Mesenchymal stem cell (in vitro differentiated cells and primary cell): ENCODE results near the gene MED12L.
A peak's percentile ranks its signal among the peaks of the same experiment; 100 is the strongest.

Experiments
- DNase-seq: peaks from one replicate; pipeline ENCODE4 v3.0.0-alpha.2; 2013
- H2AFZ ChIP-seq: one replicate; pipeline ENCODE4 v1.6.1; 2013; ENCODE audit warnings: low read depth, mild to moderate bottlenecking, control low read depth, inconsistent platforms, low read length, moderate library complexity
- H2AK5ac ChIP-seq: 2 replicates; pipeline ENCODE4 v1.6.1; 2013; ENCODE audit warnings: low read length, moderate library complexity, mild to moderate bottlenecking, inconsistent platforms; ENCODE audit not compliant: severe bottlenecking
- H2BK120ac ChIP-seq: one replicate; pipeline ENCODE4 v1.6.1; 2013; ENCODE audit warnings: low read depth, mild to moderate bottlenecking, inconsistent platforms, low read length, moderate library complexity
- H2BK12ac ChIP-seq, 2 experiments: one replicate each; pipeline ENCODE4 v1.6.1; 2013; ENCODE audit warnings: inconsistent platforms in 2 of 2, low read length in 2 of 2, mild to moderate bottlenecking in 2 of 2, moderate library complexity in 2 of 2, control low read depth in 1 of 2
- H2BK15ac ChIP-seq: one replicate; pipeline ENCODE4 v1.6.1; 2013; ENCODE audit warnings: mild to moderate bottlenecking, low read depth, inconsistent platforms; ENCODE audit not compliant: poor library complexity, severe bottlenecking
- H2BK5ac ChIP-seq: 2 replicates; pipeline ENCODE4 v1.6.1; 2013; ENCODE audit warnings: low read depth, mild to moderate bottlenecking, low read length, control low read depth, inconsistent platforms; ENCODE audit not compliant: poor library complexity, severe bottlenecking
- H3K14ac ChIP-seq, 2 experiments: one replicate each; pipeline ENCODE4 v1.6.1; 2013; ENCODE audit warnings: inconsistent platforms in 2 of 2, low read length in 2 of 2, control low read depth in 1 of 2, mild to moderate bottlenecking in 1 of 2, moderate library complexity in 1 of 2
- H3K18ac ChIP-seq, 2 experiments: one replicate each; pipeline ENCODE4 v1.6.1; 2013; ENCODE audit warnings: inconsistent platforms in 2 of 2, low read length in 2 of 2, control low read depth in 1 of 2, low read depth in 1 of 2, mild to moderate bottlenecking in 1 of 2
- H3K23ac ChIP-seq, 2 experiments: one replicate each; pipeline ENCODE4 v1.6.1; 2013; ENCODE audit warnings: inconsistent platforms in 2 of 2, low read length in 2 of 2, mild to moderate bottlenecking in 2 of 2, moderate library complexity in 2 of 2, control low read depth in 1 of 2
- H3K27ac ChIP-seq: 2 replicates; pipeline ENCODE4 v1.5.1; 2013; ENCODE audit warnings: mild to moderate bottlenecking, moderate library complexity, low read length, control low read depth, inconsistent platforms; ENCODE audit not compliant: poor library complexity, severe bottlenecking
- H3K27me3 ChIP-seq, 2 experiments: 2 replicates each; pipeline versions ENCODE4 v1.6.1 to v1.7.0; 2013; ENCODE audit warnings: low read length in 2 of 2, mild to moderate bottlenecking in 2 of 2, moderate library complexity in 2 of 2, control low read depth in 1 of 2, inconsistent platforms in 1 of 2; ENCODE audit not compliant: control insufficient read depth in 1 of 2, insufficient read depth in 1 of 2
- H3K36me3 ChIP-seq, 2 experiments: 2 replicates each; pipeline versions ENCODE4 v1.6.1 to v1.7.0; 2013; ENCODE audit warnings: low read length in 2 of 2, control low read depth in 1 of 2, inconsistent platforms in 1 of 2, low read depth in 1 of 2, mild to moderate bottlenecking in 1 of 2; ENCODE audit not compliant: insufficient read depth in 2 of 2, control insufficient read depth in 1 of 2
- H3K4ac ChIP-seq, 2 experiments: one replicate each; pipeline ENCODE4 v1.6.1; 2013; ENCODE audit warnings: inconsistent platforms in 2 of 2, low read length in 2 of 2, mild to moderate bottlenecking in 2 of 2, moderate library complexity in 2 of 2, control low read depth in 1 of 2, low read depth in 1 of 2
- H3K4me1 ChIP-seq: 2 replicates; pipeline ENCODE4 v1.6.1; 2013; ENCODE audit warnings: low read depth, low read length, control low read depth; ENCODE audit not compliant: control insufficient read depth, insufficient read depth
- H3K4me2 ChIP-seq: 2 replicates; pipeline ENCODE4 v1.6.1; 2013; ENCODE audit warnings: low read length, mild to moderate bottlenecking, inconsistent platforms; ENCODE audit not compliant: poor library complexity, severe bottlenecking
- H3K4me3 ChIP-seq, 2 experiments: 2 replicates each; pipeline versions ENCODE4 v1.5.1 to v1.7.0; 2013; ENCODE audit warnings: low read length in 2 of 2, mild to moderate bottlenecking in 2 of 2, control low read depth in 1 of 2, low read depth in 1 of 2; ENCODE audit not compliant: insufficient read depth in 1 of 2
- H3K79me1 ChIP-seq: replicated peaks from 2 replicates; pipeline ENCODE4 v1.6.1; 2013; ENCODE audit warnings: mild to moderate bottlenecking, control low read depth, low read length, inconsistent platforms; ENCODE audit not compliant: poor library complexity, severe bottlenecking
- H3K9ac ChIP-seq: 2 replicates; pipeline ENCODE4 v1.7.0; 2013; ENCODE audit warnings: mild to moderate bottlenecking, low read length, moderate library complexity
- H3K9me3 ChIP-seq: 2 replicates; pipeline ENCODE4 v1.7.0; 2013; ENCODE audit warnings: mild to moderate bottlenecking, low read length; ENCODE audit not compliant: control insufficient read depth
- H4K8ac ChIP-seq: one replicate; pipeline ENCODE4 v1.6.1; 2013; ENCODE audit warnings: inconsistent platforms, mild to moderate bottlenecking, low read length, moderate library complexity
- H4K91ac ChIP-seq: one replicate; pipeline ENCODE4 v1.6.1; 2013; ENCODE audit warnings: mild to moderate bottlenecking, low read length, inconsistent platforms
- WGBS: methylation state at CpG from one replicate; pipeline ENCODE4 v1.1.7; 2013; ENCODE audit warnings: mixed read lengths; 5-methylcytosine and 5-hydroxymethylcytosine counted together

MED12L gene

DNA sequence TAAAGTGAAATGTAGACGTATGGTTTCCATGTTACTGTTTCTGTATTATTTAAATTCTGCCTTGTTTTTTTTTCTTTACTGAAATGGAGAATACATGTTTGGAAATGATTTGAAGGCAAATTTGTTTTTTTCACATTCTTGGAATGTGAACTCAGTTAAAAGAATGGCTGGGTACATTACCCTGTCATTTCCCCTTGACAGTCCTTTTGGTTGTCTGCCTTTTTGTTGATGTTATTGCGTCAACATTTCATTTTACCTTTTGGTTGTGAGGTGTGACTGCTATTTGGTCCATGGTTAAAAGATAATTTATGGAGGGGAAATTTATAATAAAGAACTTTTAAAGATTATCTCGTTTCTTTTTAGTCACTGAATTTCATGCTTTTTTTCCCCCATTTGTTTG lies 120.7 kb downstream of the MED12L start:
- Histone ChIP-seq H3K4me1 (peaks cover 4% of the 10 kb centered on the region), H3K23ac (no peak overlapping the region), H2AFZ (no peak overlapping the region), H2BK120ac (no peak overlapping the region), H3K4me3 (no peak overlapping the region), H3K18ac (no peak overlapping the region), H3K4ac (no peak overlapping the region), H3K36me3 (no peaks in the 10 kb centered on the region), H2BK15ac (no peak overlapping the region), H4K8ac (no peak overlapping the region), H3K4me2 (no peak overlapping the region), H3K27ac (no peak overlapping the region), H3K79me1 (no peaks in the 10 kb centered on the region), H3K14ac (no peak overlapping the region), H4K91ac (no peak overlapping the region), H3K27me3 (no peaks in the 10 kb centered on the region), H2BK5ac (no peak overlapping the region), H2AK5ac (no peak overlapping the region), H3K9me3 (no peaks in the 10 kb centered on the region), H2BK12ac (no peak overlapping the region), H3K9ac (no peak overlapping the region)
- whole genome bisulfite sequencing: 92% methylated on average over 2 of the region's 3 CpGs
- DNase-seq: no peak

DNA sequence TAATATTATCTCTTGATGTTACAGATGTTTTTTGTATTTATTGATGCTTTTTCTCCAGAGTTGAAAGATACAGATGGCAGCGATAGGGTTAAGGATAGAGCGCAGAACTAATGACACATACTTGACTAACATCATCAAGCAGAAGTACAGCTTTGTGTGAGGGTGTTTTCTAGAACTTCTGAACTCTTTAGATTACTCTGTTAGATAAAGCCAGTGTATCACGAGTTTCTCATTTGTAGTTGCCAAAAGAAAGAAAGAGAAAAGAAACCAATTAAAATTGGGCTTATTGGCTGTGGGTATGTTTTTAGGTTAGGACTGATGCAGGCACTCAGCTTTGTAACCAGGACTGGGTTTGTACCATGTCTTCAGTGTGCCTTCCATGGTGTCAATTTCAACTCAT lies 124.2 kb downstream of the MED12L start:
- H2AFZ ChIP-seq: no peak overlapping the region
- no peak overlapping the region for H3K18ac ChIP-seq
- H3K36me3 ChIP-seq: no peaks in the 10 kb centered on the region
- H3K79me1 ChIP-seq: no peaks in the 10 kb centered on the region
- H3K9me3 ChIP-seq: no peaks in the 10 kb centered on the region
- H3K23ac ChIP-seq: no peak overlapping the region
- no peak overlapping the region for H2BK15ac ChIP-seq
- H3K4me3 ChIP-seq: no peak overlapping the region
- H2BK120ac ChIP-seq: no peak overlapping the region
- no peak overlapping the region for H4K8ac ChIP-seq
- no peak overlapping the region for H3K4me2 ChIP-seq
- H3K9ac ChIP-seq: no peak overlapping the region
- no peak overlapping the region for H3K27ac ChIP-seq
- H3K4me1 ChIP-seq: peaks cover 6% of the 10 kb centered on the region
- no peak overlapping the region for H3K4ac ChIP-seq
- peak overlapping the region in 1 of 2 experiments; percentile 76 for H2BK12ac ChIP-seq
- DNase-seq: no peak
- no peak overlapping the region for H2BK5ac ChIP-seq
- no peak overlapping the region for H4K91ac ChIP-seq
- WGBS: 94% methylated on average over 1 of the region's 3 CpGs
- H3K27me3 ChIP-seq: no peaks in the 10 kb centered on the region
- no peak overlapping the region for H3K14ac ChIP-seq
- H2AK5ac ChIP-seq: no peak overlapping the region

DNA sequence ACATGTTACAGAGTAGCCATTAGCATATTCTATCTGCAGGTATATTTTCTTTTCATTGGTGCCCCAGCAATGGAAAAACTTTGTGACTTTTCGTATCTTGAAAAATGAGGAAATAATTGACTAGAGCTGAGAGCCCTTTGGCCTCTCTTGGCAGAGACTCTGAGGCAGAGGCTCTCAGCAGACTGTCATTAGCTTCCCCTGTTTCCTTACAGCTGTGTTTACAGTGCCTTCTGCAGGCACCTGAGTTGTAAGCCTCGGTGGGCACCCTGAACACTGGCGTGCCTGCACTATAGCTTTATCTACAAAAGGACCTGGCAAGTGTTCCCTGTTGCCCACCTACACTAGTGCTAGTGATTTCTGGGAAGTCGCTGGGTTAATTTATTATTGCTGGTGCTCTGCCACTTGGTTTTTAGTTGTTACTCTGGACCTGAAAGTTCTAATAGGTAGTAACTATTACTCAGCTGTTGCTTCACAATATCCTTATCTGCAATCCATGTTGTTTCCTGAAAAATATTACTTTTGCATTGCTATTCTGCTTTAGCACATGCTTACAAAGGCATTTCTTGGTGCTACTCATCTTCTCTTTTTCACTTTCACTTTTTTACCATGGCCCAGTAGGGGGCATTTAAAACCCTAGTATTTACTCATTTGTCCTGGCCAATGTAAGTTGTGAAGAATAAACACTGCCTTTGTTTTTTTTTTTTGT lies 125.4 kb downstream of the MED12L start:
- Histone ChIP-seq H4K91ac (no peak overlapping the region), H2BK5ac (no peak overlapping the region), H3K4me2 (peak overlapping the region; percentile 31), H3K79me1 (no peaks in the 10 kb centered on the region), H3K9ac (no peak overlapping the region), H3K4me1 (peaks cover 6% of the 10 kb centered on the region), H3K36me3 (no peaks in the 10 kb centered on the region), H3K23ac (no peak overlapping the region), H3K27ac (peak overlapping the region; percentile 49), H2AFZ (no peak overlapping the region), H3K14ac (no peak overlapping the region), H3K18ac (no peak overlapping the region), H2AK5ac (no peak overlapping the region), H2BK12ac (no peak overlapping the region), H3K9me3 (no peaks in the 10 kb centered on the region), H2BK15ac (no peak overlapping the region), H2BK120ac (no peak overlapping the region), H3K4ac (no peak overlapping the region), H4K8ac (no peak overlapping the region), H3K4me3 (no peak overlapping the region), H3K27me3 (no peaks in the 10 kb centered on the region)
- 75% methylated on average over 2 of the region's 4 CpGs for WGBS
- no peak for DNase-seq

DNA sequence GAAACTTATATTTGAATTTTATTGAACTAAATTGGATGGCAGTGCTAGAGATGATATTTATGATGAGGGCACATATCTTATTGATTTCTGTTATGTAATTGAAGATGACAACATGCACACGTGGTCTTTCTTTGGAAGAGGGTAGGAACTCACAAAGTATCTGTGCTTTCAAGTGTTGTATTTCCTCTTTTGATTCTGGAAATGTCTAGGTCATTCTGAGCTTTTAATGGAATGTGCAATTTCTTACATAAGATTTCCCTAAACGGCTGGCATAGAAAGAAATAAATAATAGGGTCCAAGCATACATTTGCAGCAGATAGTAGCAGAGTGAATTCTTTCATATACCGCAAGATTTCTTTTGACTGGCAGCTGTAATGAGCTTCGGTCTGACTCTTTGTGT lies 127.7 kb downstream of the MED12L start:
- no peak overlapping the region for H2BK15ac ChIP-seq
- H2BK120ac ChIP-seq: no peak overlapping the region
- H3K23ac ChIP-seq: no peak overlapping the region
- H3K14ac ChIP-seq: no peak overlapping the region
- 93% methylated on average over 4 of the region's 4 CpGs for WGBS
- no peak overlapping the region for H3K18ac ChIP-seq
- no peak overlapping the region for H2BK5ac ChIP-seq
- H2AK5ac ChIP-seq: no peak overlapping the region
- H3K27ac ChIP-seq: no peak overlapping the region
- H4K8ac ChIP-seq: no peak overlapping the region
- peaks cover 10% of the 10 kb centered on the region for H3K4me1 ChIP-seq
- DNase-seq: no peak
- H3K79me1 ChIP-seq: peaks cover 2% of the 10 kb centered on the region
- no peaks in the 10 kb centered on the region for H3K9me3 ChIP-seq
- no peak overlapping the region for H3K4me2 ChIP-seq
- H3K4ac ChIP-seq: no peak overlapping the region
- no peaks in the 10 kb centered on the region for H3K27me3 ChIP-seq
- no peak overlapping the region for H3K4me3 ChIP-seq
- H2AFZ ChIP-seq: no peak overlapping the region
- no peak overlapping the region for H2BK12ac ChIP-seq
- H4K91ac ChIP-seq: no peak overlapping the region
- H3K36me3 ChIP-seq: no peaks in the 10 kb centered on the region
- no peak overlapping the region for H3K9ac ChIP-seq
